IMR-90 (cell line): ENCODE measurements around the gene ITPR3. TPM values are rescaled to one million over a fixed set of nuclear protein-coding genes. Genes with fewer than 3 reads are reported as not detected.
A peak's percentile ranks its signal among the peaks of the same experiment; 100 is the strongest.

Experiments
- ATAC-seq: fragments of 200-7000 bp; cut with Tn5 transposase; 2 replicates; pipeline ENCODE4 v1.9.1; 2020; ENCODE audit warnings: low read depth, mild to moderate bottlenecking, moderate library complexity
- BruUV-seq: library from RNA; stranded (reverse); fragments of 400-500 nt; replicated peaks from 2 replicates; lab custom pipeline; 2021; lab: Mats Ljungman, UMichigan
- CTCF ChIA-PET: fragments of 300-600 bp; formaldehyde crosslinking; extraction: SDS; loops from one replicate; lab custom pipeline; 2021; ENCODE audit warnings: antibody characterized with exemption; lab: Yijun Ruan, JAX
- POLR2A ChIA-PET: fragments of 300-600 bp; sonication (Branson Sonifier 250); formaldehyde crosslinking; loops from one replicate; lab custom pipeline; 2022; ENCODE audit warnings: antibody characterized with exemption; ENCODE audit not compliant: unreplicated experiment; lab: Charles Lee
- DNase-seq: peaks from one replicate; pipeline ENCODE4 v3.0.0; 2013
- H2AFZ ChIP-seq: replicated peaks from 2 replicates; pipeline ENCODE3; 2013; ENCODE audit warnings: low read length, mild to moderate bottlenecking; ENCODE audit not compliant: poor library complexity
- H2AK5ac ChIP-seq: 2 replicates; pipeline ENCODE4 v1.6.1; 2013; ENCODE audit warnings: low read depth, low read length, inconsistent platforms
- H2AK9ac ChIP-seq: replicated peaks from 2 replicates; pipeline ENCODE3; 2013; ENCODE audit warnings: mild to moderate bottlenecking, low read depth, low read length, moderate library complexity; ENCODE audit not compliant: poor library complexity
- H2BK120ac ChIP-seq: 2 replicates; pipeline ENCODE4 v1.6.1; 2013; ENCODE audit warnings: low read depth, low read length, inconsistent platforms
- H2BK15ac ChIP-seq: 3 replicates; pipeline ENCODE4 v1.6.1; 2013; ENCODE audit warnings: low read depth, low read length, inconsistent platforms
- H2BK20ac ChIP-seq: 2 replicates; pipeline ENCODE4 v1.6.1; 2013; ENCODE audit warnings: low read depth, mild to moderate bottlenecking, inconsistent platforms, low read length, moderate library complexity
- H2BK5ac ChIP-seq: 2 replicates; pipeline ENCODE4 v1.6.1; 2013; ENCODE audit warnings: mild to moderate bottlenecking, low read depth, low read length, inconsistent platforms; ENCODE audit not compliant: poor library complexity, severe bottlenecking
- H3K14ac ChIP-seq: replicated peaks from 2 replicates; pipeline ENCODE4 v1.6.1; 2013; ENCODE audit warnings: low read depth, low read length, inconsistent platforms
- H3K18ac ChIP-seq: 2 replicates; pipeline ENCODE4 v1.6.1; 2013; ENCODE audit warnings: low read depth, low read length, control low read depth
- H3K23ac ChIP-seq: 2 replicates; pipeline ENCODE4 v1.6.1; 2013; ENCODE audit warnings: low read depth, low read length, inconsistent platforms
- H3K27ac ChIP-seq: 2 replicates; pipeline ENCODE4 v1.5.1; 2013; ENCODE audit warnings: mild to moderate bottlenecking, control low read depth, low read length; ENCODE audit not compliant: insufficient read depth
- H3K27me3 ChIP-seq: 2 replicates; pipeline ENCODE4 v1.6.1; 2013; ENCODE audit warnings: low read length; ENCODE audit not compliant: control insufficient read depth, insufficient read depth
- H3K36me3 ChIP-seq: 2 replicates; pipeline ENCODE4 v1.6.1; 2013; ENCODE audit warnings: low read length, mixed read lengths; ENCODE audit not compliant: control insufficient read depth, insufficient read depth
- H3K4ac ChIP-seq: 2 replicates; pipeline ENCODE4 v1.6.1; 2013; ENCODE audit warnings: low read depth, low read length, inconsistent platforms
- H3K4me1 ChIP-seq: 2 replicates; pipeline ENCODE4 v1.6.1; 2013; ENCODE audit warnings: low read length, mixed read lengths; ENCODE audit not compliant: control insufficient read depth, insufficient read depth
- H3K4me2 ChIP-seq: 2 replicates; pipeline ENCODE4 v1.6.1; 2013; ENCODE audit warnings: low read depth, mild to moderate bottlenecking, control low read depth, low read length, moderate library complexity
- H3K4me3 ChIP-seq: 2 replicates; pipeline ENCODE4 v1.5.1; 2013; ENCODE audit warnings: low read depth, mild to moderate bottlenecking, control low read depth, low read length, moderate library complexity; ENCODE audit not compliant: insufficient read depth
- H3K56ac ChIP-seq: 2 replicates; pipeline ENCODE4 v1.6.1; 2013; ENCODE audit warnings: low read length, inconsistent platforms; ENCODE audit not compliant: insufficient read depth; ENCODE audit errors: extremely low read depth
- H3K79me1 ChIP-seq, 2 experiments: 2 replicates each; pipeline ENCODE4 v1.6.1; 2013; ENCODE audit warnings: low read length in 2 of 2, inconsistent platforms in 1 of 2, low read depth in 1 of 2
- H3K9ac ChIP-seq: 2 replicates; pipeline ENCODE4 v1.6.1; 2013; ENCODE audit warnings: low read depth, low read length, control low read depth
- H3K9me1 ChIP-seq: 2 replicates; pipeline ENCODE4 v1.6.1; 2013; ENCODE audit warnings: low read length, inconsistent platforms; ENCODE audit not compliant: insufficient read depth
- H3K9me3 ChIP-seq: 2 replicates; pipeline ENCODE4 v1.6.1; 2013; ENCODE audit warnings: low read length; ENCODE audit not compliant: control insufficient read depth, insufficient read depth
- H4K20me1 ChIP-seq: 2 replicates; pipeline ENCODE4 v1.6.1; 2013; ENCODE audit warnings: low read length, inconsistent platforms; ENCODE audit not compliant: insufficient read depth
- H4K5ac ChIP-seq: 2 replicates; pipeline ENCODE4 v1.6.1; 2013; ENCODE audit warnings: mild to moderate bottlenecking, low read depth, low read length, control low read depth
- H4K8ac ChIP-seq, 2 experiments: 2 replicates each; pipeline ENCODE4 v1.6.1; 2013; ENCODE audit warnings: low read depth in 2 of 2, low read length in 2 of 2, control low read depth in 1 of 2, inconsistent platforms in 1 of 2
- H4K91ac ChIP-seq: 2 replicates; pipeline ENCODE4 v1.6.1; 2013; ENCODE audit warnings: low read depth, low read length, inconsistent platforms; ENCODE audit not compliant: insufficient read depth
- BHLHE40 ChIP-seq: fragments of 150-350 bp; IDR thresholded peaks from 2 replicates; pipeline ENCODE4 v1.6.1; 2016; ENCODE audit warnings: mild to moderate bottlenecking, low read depth, low read length
- MAZ ChIP-seq: IDR thresholded peaks from 2 replicates; pipeline ENCODE4 v1.6.1; 2012; ENCODE audit warnings: low read depth, mild to moderate bottlenecking, low read length, improper control_type of control experiment, moderate library complexity, borderline replicate concordance
- MXI1 ChIP-seq: IDR thresholded peaks from 2 replicates; pipeline ENCODE4 v1.6.1; 2012; ENCODE audit warnings: low read depth, mild to moderate bottlenecking, low read length, moderate library complexity, borderline replicate concordance
- RCOR1 ChIP-seq: IDR thresholded peaks from 2 replicates; pipeline ENCODE4 v1.6.1; 2012; ENCODE audit warnings: mild to moderate bottlenecking, low read length, improper control_type of control experiment; ENCODE audit not compliant: insufficient replicate concordance
- SMC3 ChIP-seq: fragments of 150-350 bp; IDR thresholded peaks from 2 replicates; pipeline ENCODE4 v1.6.1; 2016; ENCODE audit warnings: low read depth, mild to moderate bottlenecking, antibody characterized with exemption, low read length, moderate library complexity
- WGBS, 2 experiments: methylation state at CpG; one replicate each; pipeline versions ENCODE4 v1.1.5 to v1.1.7; 2013; ENCODE audit warnings: missing lambda C conversion rate in 2 of 2; ENCODE audit not compliant: insufficient read length in 1 of 2; ENCODE audit errors: extremely low coverage in 2 of 2; 5-methylcytosine and 5-hydroxymethylcytosine counted together
- dilution Hi-C: fragments of 300-500 bp; cut with HindIII; formaldehyde crosslinking; loops from one replicate; pipeline ENCODE4 v1.14.3; 2018; ENCODE audit warnings: low sequenced_read_pairs; ENCODE audit not compliant: unreplicated experiment
- in situ Hi-C: fragments of 300-500 bp; cut with MboI; formaldehyde crosslinking; loops from 3 replicates; pipeline ENCODE4 v1.14.3; 2019; ENCODE audit warnings: low sequenced_read_pairs, inconsistent platforms, mixed read lengths
- intact Hi-C: fragments of 100-400 bp; cut with micrococcal nuclease; formaldehyde crosslinking; loops from 2 replicates; pipeline ENCODE4 v1.10.0; 2022
- polyA plus RNA-seq, 3 experiments: library from polyadenylated mRNA; depleted of rRNA; stranded (reverse); fragments of >200 nt; gene quantifications; 2 replicates each; pipeline ENCODE4 v1.2.3, GENCODE V29; 2012; ENCODE audit warnings: low replicate concordance in 1 of 3
- total RNA-seq: library from RNA; depleted of rRNA; stranded (reverse); fragments of >200 nt; gene quantifications from 2 replicates; pipeline ENCODE4 v1.2.3, GENCODE V29; 2012
- TF ChIP-seq, protein P1 (sequence below): fragments of 150-350 bp; IDR thresholded peaks from 2 replicates; pipeline ENCODE4 v1.6.1; 2017; ENCODE audit warnings: mild to moderate bottlenecking, antibody characterized with exemption, low read length, low read depth
- TF ChIP-seq, protein P2 (sequence below): conservative IDR thresholded peaks from 2 replicates; pipeline ENCODE4 v1.5.1; 2012; ENCODE audit warnings: mild to moderate bottlenecking, low read depth, low read length, improper control_type of control experiment
- TF ChIP-seq, protein P3 (sequence below): fragments of 150-350 bp; IDR thresholded peaks from 2 replicates; pipeline ENCODE4 v1.6.1; 2016; ENCODE audit warnings: low read depth, mild to moderate bottlenecking, low read length, moderate library complexity, borderline replicate concordance

Gene ITPR3
- total and polyA plus RNA-seq, 2 of the 4 experiments (the other 2 are of a cell fraction) = 1.6 to 3.7 TPM

DNA sequence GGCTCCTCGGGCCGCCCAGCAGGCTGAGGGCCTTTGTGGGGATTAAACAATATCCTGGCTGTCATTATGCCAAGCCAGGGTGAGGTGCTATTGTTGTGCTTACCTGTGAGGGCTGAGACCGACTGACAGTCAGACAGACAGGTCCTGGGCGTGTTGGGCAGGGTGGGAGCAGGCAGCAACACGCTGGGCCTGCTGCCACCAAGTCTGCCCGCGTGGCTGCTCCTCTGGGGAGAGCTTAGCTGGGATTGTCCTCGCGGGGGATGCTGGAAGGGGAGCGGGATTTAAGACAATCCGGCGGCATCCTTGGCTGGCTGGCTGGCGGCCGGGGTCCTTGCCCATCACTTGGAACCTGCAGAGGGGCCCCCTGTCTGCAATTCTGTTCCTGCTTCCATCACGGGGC is 20.0 kb downstream of the ITPR3 start:
- Histone ChIP-seq H4K91ac (no peak overlapping the region), H2BK15ac (no peak overlapping the region), H3K4ac (no peak overlapping the region), H3K27ac (no peak overlapping the region), H3K79me1 (no peaks in the 10 kb centered on the region), H3K27me3 (no peaks in the 10 kb centered on the region; the same call in 1 of the 2 replicates), H3K14ac (no peak overlapping the region), H3K4me2 (no peak overlapping the region), H4K5ac (no peak overlapping the region), H3K56ac (no peak overlapping the region), H3K4me3 (no peak overlapping the region), H2BK20ac (no peak overlapping the region), H3K36me3 (no peaks in the 10 kb centered on the region), H3K4me1 (peaks cover 5% of the 10 kb centered on the region; the same call in 1 of the 2 replicates), H2AFZ (no peak overlapping the region), H3K9ac (no peak overlapping the region), H2AK9ac (peak overlapping the region; percentile 65), H4K20me1 (no peaks in the 10 kb centered on the region), H2BK120ac (no peak overlapping the region), H3K9me3 (no peaks in the 10 kb centered on the region), H2AK5ac (no peak overlapping the region), H3K18ac (no peak overlapping the region), H4K8ac (no peak overlapping the region), H2BK5ac (no peak overlapping the region), H3K23ac (no peak overlapping the region), H3K9me1 (no peaks in the 10 kb centered on the region)
- dilution Hi-C loops = no loop called here
- ChIA-PET POLR2A (no interaction called here), CTCF (no interaction called here)
- 88% methylated on average over 5 of the region's 15 CpGs; no CpG with 5 or more reads in 1 of the 2 experiments for WGBS, 2 experiments
- intact Hi-C loops = no loop called here
- no peak for DNase-seq
- in situ Hi-C loops = no loop called here
- BruUV-seq = no TSS peak
- no peak for ATAC-seq
- TF ChIP-seq, protein P1, sequence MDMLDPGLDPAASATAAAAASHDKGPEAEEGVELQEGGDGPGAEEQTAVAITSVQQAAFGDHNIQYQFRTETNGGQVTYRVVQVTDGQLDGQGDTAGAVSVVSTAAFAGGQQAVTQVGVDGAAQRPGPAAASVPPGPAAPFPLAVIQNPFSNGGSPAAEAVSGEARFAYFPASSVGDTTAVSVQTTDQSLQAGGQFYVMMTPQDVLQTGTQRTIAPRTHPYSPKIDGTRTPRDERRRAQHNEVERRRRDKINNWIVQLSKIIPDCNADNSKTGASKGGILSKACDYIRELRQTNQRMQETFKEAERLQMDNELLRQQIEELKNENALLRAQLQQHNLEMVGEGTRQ = no peak
- TF ChIP-seq BHLHE40 (no peak), RCOR1 (no peak), MAZ (no peak), SMC3 (no peak), MXI1 (no peak)
- TF ChIP-seq, protein P2, sequence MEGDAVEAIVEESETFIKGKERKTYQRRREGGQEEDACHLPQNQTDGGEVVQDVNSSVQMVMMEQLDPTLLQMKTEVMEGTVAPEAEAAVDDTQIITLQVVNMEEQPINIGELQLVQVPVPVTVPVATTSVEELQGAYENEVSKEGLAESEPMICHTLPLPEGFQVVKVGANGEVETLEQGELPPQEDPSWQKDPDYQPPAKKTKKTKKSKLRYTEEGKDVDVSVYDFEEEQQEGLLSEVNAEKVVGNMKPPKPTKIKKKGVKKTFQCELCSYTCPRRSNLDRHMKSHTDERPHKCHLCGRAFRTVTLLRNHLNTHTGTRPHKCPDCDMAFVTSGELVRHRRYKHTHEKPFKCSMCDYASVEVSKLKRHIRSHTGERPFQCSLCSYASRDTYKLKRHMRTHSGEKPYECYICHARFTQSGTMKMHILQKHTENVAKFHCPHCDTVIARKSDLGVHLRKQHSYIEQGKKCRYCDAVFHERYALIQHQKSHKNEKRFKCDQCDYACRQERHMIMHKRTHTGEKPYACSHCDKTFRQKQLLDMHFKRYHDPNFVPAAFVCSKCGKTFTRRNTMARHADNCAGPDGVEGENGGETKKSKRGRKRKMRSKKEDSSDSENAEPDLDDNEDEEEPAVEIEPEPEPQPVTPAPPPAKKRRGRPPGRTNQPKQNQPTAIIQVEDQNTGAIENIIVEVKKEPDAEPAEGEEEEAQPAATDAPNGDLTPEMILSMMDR = no peak
- TF ChIP-seq, protein P3, sequence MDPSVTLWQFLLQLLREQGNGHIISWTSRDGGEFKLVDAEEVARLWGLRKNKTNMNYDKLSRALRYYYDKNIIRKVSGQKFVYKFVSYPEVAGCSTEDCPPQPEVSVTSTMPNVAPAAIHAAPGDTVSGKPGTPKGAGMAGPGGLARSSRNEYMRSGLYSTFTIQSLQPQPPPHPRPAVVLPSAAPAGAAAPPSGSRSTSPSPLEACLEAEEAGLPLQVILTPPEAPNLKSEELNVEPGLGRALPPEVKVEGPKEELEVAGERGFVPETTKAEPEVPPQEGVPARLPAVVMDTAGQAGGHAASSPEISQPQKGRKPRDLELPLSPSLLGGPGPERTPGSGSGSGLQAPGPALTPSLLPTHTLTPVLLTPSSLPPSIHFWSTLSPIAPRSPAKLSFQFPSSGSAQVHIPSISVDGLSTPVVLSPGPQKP = no peak
